GM21360 (cell line): Measurements from ENCODE around the gene TIGD3.

Source experiments
- ATAC-seq: cut with Tn5 transposase; IDR thresholded peaks from one replicate; pipeline ENCODE4 v1.9.1; 2021; ENCODE audit warnings: mild to moderate bottlenecking, moderate library complexity; ENCODE audit not compliant: unreplicated experiment

Gene TIGD3

GRCh38 chr11:65366340-65366773 lies 11.8 kb downstream of the TIGD3 start:
- no peak for ATAC-seq

GRCh38 chr11:65370659-65371049 lies 16.1 kb downstream of the TIGD3 start:
- no peak for ATAC-seq

DNA sequence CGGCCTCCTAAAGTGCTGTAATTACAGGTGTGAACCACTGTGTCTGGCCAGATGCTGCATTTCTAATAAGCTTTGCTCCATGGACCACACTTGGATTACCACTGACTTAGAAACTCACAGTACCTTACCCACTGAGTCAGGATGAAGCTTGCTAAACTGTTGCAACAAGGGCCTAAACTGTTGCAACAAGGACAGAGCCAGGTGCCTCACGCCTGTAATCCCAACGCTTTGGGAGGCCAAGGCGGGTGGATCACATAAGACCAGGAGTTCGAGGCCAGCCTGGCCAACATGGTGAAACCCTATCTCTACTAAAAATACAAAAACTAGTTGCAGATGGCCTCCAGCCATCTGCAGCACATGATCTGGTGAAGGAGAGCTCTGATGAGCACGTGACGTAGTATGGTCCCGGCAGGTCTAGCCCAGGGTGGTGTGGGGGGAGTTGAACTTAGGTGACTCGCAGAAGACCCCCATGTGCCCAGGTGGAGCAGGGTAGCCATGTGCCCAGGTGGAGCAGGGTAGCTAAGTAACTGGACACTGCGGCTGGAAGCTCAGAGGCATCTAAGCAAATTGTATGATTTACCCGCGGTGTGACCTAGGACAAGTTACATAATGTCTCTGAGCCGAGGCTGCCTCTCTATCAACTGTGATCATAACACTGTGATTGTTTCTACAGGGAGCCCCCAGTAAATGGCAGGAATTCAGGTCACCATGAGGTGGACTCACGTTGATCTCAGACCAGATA lies 19.5 kb downstream of the TIGD3 start:
- ATAC-seq: no peak

GRCh38 chr11:65375012-65375411 lies 20.5 kb downstream of the TIGD3 start:
- ATAC-seq: no peak

GRCh38 chr11:65376138-65376713 lies 21.7 kb downstream of the TIGD3 start:
- no peak for ATAC-seq

- no peak for ATAC-seq
Observed at GRCh38 chr11:65377036-65377435, 22.5 kb downstream of the TIGD3 start.

DNA sequence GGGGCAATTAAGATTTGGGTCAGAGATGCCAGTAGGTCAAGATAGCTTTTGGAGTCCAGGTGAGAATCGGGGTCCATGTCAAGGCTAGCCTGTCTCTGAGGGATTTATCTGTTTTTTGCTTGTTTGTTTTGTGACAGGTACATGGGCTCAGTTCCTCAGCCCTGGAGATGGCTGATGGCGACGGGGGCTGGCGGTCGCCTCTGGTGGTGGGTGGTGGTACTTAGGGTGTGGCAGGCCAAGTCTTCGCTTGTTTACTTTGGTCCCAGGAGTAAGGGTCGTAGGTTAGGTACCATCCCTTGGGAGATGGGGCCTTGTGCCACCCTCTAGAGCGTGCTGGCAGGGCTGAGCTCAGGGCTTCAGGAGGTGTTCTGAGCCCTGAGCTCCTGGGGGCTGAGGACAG lies 23.2 kb downstream of the TIGD3 start:
- ATAC-seq: no peak

DNA sequence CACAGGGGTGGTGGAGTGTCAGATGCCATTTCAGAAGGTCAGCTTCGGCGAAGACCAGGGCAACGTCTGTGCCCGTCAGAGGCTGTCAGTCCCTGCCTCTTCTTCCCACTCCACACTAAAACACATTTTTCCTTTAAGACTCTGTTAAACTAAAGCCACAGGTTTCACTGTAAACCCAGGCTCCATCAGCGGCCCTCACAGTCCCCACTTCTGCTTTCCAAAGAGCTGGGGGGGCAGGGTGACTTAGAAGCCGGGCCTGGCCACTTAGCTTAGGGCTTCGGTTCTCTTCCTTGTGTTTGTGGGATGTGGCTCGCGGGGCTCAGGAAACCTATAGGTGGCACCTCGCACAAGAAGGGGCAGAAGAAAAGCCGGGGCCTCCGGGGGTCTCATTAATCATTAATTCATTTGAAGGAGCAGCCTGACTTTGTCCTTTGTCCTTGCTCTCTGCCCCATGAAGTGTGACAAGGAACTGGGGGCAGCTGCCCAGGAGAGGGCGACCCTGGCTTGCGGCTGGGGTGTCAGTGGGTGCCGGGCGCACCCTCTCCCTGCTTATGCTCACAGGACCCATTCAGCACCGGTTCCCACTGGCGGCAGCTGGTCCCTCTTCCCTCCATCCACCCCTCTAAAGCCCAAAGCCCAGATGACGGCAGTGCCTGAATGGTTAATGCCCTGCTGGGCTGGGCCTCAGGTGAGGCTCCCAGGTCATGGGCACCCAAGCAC lies 23.8 kb downstream of the TIGD3 start:
- ATAC-seq: no peak

GRCh38 chr11:65378928-65379638 lies 24.5 kb downstream of the TIGD3 start:
- no peak for ATAC-seq

- ATAC-seq: no peak
Observed at GRCh38 chr11:65379698-65380459, 25.3 kb downstream of the TIGD3 start.

DNA sequence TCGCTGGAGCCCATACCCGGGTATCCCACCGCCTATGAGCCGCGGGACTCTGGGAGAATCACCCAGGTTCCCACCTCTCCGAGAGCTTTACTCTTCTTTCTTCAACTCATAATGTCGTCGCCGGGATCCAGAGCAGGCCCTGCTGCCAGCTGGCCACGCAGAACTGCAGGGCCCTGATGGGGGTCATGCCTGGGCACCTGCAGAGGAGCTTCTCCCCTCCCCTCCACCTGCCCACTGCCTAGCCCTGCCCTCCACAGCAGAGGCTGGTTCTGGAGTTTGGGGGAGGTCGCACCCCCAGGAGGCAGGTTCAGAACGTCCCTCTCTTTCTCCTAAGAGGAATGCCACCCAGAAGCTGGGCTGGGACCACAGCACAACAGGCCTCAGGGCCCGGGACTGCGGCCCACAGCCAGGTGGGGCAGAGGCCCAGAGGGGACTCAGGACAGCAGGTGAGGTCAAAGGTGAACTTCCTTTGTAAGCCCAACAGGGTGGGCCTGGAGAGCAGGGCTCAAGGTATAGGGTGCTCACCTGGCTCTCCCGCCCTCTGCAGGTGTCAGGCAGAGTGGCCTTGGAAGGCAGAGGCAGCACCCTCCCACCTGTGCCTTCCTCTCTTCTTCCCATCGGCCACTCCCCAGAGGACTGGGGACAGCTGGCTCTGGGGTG lies 26.0 kb downstream of the TIGD3 start:
- ATAC-seq: no peak

DNA sequence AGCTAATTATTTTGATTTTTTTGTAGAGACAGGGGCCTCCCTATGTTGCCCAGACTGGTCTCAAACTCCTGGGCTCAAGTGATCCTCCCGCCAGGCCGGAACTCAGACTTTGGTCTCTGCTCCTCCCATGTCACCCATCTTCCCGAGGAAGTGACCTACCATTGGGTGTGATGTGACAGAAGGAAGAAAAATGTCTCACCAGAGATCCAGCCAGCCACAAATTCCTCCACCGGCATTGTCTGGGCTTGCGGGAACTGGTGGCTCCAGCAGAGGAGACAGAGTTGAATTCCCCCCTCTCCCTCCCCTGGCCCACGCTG lies 27.1 kb downstream of the TIGD3 start:
- ATAC-seq: peak; percentile 2

- ATAC-seq: peak; percentile 45
Observed at GRCh38 chr11:65382033-65382803, 27.7 kb downstream of the TIGD3 start, which contains the start of gene SLC25A45. Gene SLC25A45 (minus strand): TSS chr11:65382646. CDS start chr11:65381951, 695 bp downstream.

- no peak for ATAC-seq
Observed at GRCh38 chr11:65382804-65383368, 28.3 kb downstream of the TIGD3 start.

- no peak for ATAC-seq
Observed at GRCh38 chr11:65383778-65384177, 29.2 kb downstream of the TIGD3 start.

DNA sequence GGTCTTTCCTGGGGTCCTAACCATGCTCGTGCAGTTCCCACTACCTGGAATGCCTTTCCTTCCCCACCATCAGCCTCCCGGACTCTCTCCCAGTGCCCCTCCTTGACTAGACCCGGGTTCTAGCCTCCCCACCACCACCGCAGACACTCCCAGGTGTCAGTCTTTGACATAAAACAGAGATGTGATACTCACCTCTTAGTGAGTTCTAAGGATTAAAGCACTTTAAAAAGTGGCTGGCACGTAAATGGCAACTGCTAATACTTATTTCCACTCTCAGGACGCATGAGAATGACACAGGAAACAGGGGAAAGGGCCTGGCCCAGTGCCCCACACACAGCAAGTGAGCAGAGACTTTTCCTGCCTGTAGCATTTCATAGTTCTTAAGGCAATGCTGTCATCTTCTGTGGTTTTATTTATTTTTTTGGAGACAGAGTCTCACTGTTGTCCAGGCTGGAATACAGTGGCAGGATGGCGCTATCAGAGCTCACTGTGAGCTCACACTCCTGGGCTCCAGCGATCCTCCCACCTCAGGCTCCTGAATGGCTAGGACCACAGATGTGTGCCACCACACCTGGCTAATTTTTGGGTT lies 29.8 kb downstream of the TIGD3 start:
- no peak for ATAC-seq

GRCh38 chr11:65386307-65387140 lies 32.0 kb downstream of the TIGD3 start, which contains the start of gene FRMD8:
Gene FRMD8 (plus strand): TSS chr11:65386637. CDS start chr11:65387037, 400 bp downstream.
- ATAC-seq: no peak

DNA sequence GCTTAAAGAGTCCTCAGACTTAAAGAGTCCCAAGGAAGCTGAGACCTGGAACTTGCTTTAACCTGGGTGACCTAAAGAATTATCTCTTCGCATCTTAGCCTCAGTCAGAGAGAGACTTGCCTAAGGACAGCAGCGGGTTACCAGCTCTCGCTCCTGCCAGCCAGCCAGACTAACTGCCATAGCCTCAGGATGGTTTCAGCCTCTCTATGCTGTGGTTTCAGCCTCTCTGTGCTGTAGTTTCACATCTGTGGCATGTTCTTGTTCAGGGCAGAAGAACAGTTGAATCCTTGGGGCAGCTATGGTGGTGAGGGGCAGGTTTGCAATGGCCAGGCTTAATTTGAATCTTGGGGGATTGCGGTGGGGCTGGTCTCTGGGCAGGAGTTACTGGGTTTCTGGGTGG lies 34.2 kb downstream of the TIGD3 start:
- ATAC-seq: no peak
